ENCODE data around the gene PRSS27. TPM values are rescaled to one million over a fixed set of nuclear protein-coding genes. Genes with fewer than 3 reads are reported as not detected.
"Not testable (repeated sequence)": the region's sequence is repeated elsewhere in the genome, so short reads cannot be mapped to it uniquely, and the experiment has no call there.

PRSS27 gene
- total RNA-seq, 2 experiments from 2014 or later: 1.6 to 1.8 TPM

GRCh38 chr16:2700786-2701185, 19.2 kb downstream of the PRSS27 start:
- Mint-ChIP-seq H3K4me3 (no peak overlapping the region), H3K4me1 (no peaks in the 10 kb centered on the region), H3K36me3 (ENCODE audit: low read depth) (peaks cover 26% of the 10 kb centered on the region), H3K27ac (no peak overlapping the region), H3K27me3 (no peaks in the 10 kb centered on the region), H3K9me3 (no peaks in the 10 kb centered on the region)
- CTCF ChIA-PET: interaction anchor here (0.6 kb wide), 1 partner anchor 21 kb away, joined by 5 read pairs; no protein-coding TSS in a partner anchor
- DNase-seq: no peak
- POLR2A ChIA-PET: no interaction called here

- Mint-ChIP-seq H3K36me3 (ENCODE audit: low read depth) (peaks cover 26% of the 10 kb centered on the region), H3K27me3 (no peaks in the 10 kb centered on the region), H3K27ac (no peak overlapping the region), H3K4me1 (no peaks in the 10 kb centered on the region), H3K9me3 (no peaks in the 10 kb centered on the region), H3K4me3 (no peak overlapping the region)
- DNase-seq: no peak
- CTCF ChIA-PET: interaction anchor here (0.6 kb wide), 1 partner anchor 22 kb away, joined by 5 read pairs; no protein-coding TSS in a partner anchor
- POLR2A ChIA-PET: no interaction called here
These were observed 20.0 kb downstream of the PRSS27 start for GRCh38 chr16:2699791-2700600.

- no peak overlapping the region for H3K4me3 Mint-ChIP-seq
- H3K27ac Mint-ChIP-seq: no peak overlapping the region
- no peaks in the 10 kb centered on the region for H3K4me1 Mint-ChIP-seq
- ChIA-PET POLR2A (interaction anchor here (1.3 kb wide), 1 partner anchor 18 kb away, joined by 3 read pairs; no protein-coding TSS in a partner anchor), CTCF (no interaction called here)
- no peak for DNase-seq
- H3K36me3 Mint-ChIP-seq (ENCODE audit: low read depth): peaks cover 26% of the 10 kb centered on the region
- H3K9me3 Mint-ChIP-seq: no peaks in the 10 kb centered on the region
- no peaks in the 10 kb centered on the region for H3K27me3 Mint-ChIP-seq
These were observed 20.9 kb downstream of the PRSS27 start for GRCh38 chr16:2698965-2699750.

DNA sequence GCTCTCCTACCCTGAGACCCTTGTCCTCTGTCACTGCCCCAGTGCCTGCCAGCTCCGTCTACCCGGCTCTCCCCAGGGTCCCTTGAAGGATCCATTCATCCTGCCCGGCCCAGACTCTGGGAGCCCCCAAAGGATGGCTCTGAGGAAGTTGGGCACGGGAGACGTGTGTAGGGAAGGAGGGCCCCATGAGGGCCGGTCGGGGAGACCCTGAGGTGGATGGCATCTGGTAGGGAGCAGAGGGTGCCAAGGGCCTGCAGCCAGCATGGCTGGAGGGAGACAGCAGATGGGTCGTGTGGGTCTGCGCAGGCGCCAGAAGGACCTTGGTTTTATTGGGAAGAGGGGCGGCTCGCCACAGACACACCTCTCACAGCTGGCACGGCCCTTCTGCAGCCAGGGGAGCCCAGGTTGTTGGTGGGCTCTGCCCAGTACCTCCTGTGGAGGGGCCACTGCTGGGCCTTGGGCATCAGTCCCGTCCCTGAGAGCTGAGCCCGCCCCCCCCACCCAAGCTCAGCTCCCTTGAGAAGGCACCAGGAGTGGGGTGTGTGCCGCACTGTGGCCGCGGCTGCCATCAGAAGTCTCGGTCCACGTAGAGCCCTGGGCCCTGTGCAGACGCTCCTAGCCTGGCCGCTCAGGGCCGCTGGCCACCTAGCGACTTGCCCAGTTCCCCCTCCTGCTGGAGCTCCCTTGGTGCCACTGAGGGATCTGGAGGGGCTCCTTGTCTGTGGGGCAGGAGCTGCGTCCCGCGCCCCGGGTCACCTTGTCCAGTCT, 21.7 kb downstream of the PRSS27 start:
- no peak for DNase-seq
- H3K27ac Mint-ChIP-seq: no peak overlapping the region
- H3K9me3 Mint-ChIP-seq: no peaks in the 10 kb centered on the region
- no peak overlapping the region for H3K4me3 Mint-ChIP-seq
- no peaks in the 10 kb centered on the region for H3K27me3 Mint-ChIP-seq
- ChIA-PET CTCF (no interaction called here), POLR2A (interaction anchor here (1.3 kb wide), 1 partner anchor 17 kb away, joined by 3 read pairs; no protein-coding TSS in a partner anchor)
- H3K36me3 Mint-ChIP-seq (ENCODE audit: low read depth): peaks cover 29% of the 10 kb centered on the region
- no peaks in the 10 kb centered on the region for H3K4me1 Mint-ChIP-seq

GRCh38 chr16:2697401-2697948, 22.5 kb downstream of the PRSS27 start:
- Mint-ChIP-seq H3K27me3 (no peaks in the 10 kb centered on the region), H3K4me3 (no peak overlapping the region), H3K9me3 (no peaks in the 10 kb centered on the region), H3K4me1 (no peaks in the 10 kb centered on the region), H3K27ac (no peak overlapping the region), H3K36me3 (ENCODE audit: low read depth) (peaks cover 25% of the 10 kb centered on the region)
- POLR2A ChIA-PET: interaction anchor here (1.3 kb wide), 1 partner anchor 16 kb away, joined by 3 read pairs; no protein-coding TSS in a partner anchor
- DNase-seq: no peak
- CTCF ChIA-PET: no interaction called here

DNA sequence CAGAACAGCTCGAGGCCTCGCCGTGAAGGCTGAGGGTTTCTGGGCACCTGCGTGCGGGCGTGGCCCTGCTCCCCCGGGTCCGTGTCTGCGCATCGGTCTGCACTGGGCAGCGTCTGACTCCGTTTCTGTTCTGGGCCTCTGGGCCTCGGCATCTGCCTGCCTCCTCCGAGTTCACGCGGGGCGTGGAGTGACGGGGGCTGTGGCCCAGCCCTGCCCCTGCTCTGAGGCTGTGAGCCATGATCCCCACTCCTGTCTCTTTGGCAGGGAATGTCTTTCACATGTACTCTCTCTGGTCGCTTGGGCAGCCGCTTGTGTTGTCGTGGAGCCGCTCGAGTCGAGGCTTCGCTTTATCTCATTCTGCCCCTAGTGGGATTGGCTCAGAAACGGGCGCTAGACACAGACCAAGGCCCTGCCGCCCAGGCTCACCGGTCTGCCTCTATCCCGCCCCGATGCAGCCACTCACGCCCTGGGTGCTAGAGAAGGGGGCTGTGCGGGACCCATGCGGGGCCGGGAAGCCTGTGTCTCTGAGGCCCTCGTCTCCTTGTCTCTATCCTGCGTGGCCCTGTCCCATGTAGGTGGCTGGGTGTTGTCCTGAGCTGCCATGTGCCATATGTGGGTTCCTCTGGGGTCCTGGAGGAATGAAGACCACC, 23.3 kb downstream of the PRSS27 start:
- H3K4me1 Mint-ChIP-seq, H3K27ac Mint-ChIP-seq, H3K27me3 Mint-ChIP-seq, DNase-seq, H3K9me3 Mint-ChIP-seq, H3K4me3 Mint-ChIP-seq, CTCF ChIA-PET, POLR2A ChIA-PET: not testable (repeated sequence)
- H3K36me3 Mint-ChIP-seq (ENCODE audit: low read depth): peaks cover 21% of the 10 kb centered on the region

GRCh38 chr16:2692948-2693651, 26.9 kb downstream of the PRSS27 start:
- Mint-ChIP-seq H3K36me3 (ENCODE audit: low read depth) (peaks cover 23% of the 10 kb centered on the region), H3K9me3 (no peaks in the 10 kb centered on the region), H3K27ac (peak overlapping the region; percentile 56), H3K27me3 (no peaks in the 10 kb centered on the region), H3K4me3 (no peak overlapping the region), H3K4me1 (no peaks in the 10 kb centered on the region)
- ChIA-PET CTCF (no interaction called here), POLR2A (interaction anchor here (1.6 kb wide), 1 partner anchor 11 kb away, joined by 4 read pairs; the partner anchor contains the start of gene KCTD5)
- no peak for DNase-seq

GRCh38 chr16:2692251-2692947, 27.6 kb downstream of the PRSS27 start:
- Mint-ChIP-seq H3K4me3 (no peak overlapping the region), H3K36me3 (ENCODE audit: low read depth) (peaks cover 18% of the 10 kb centered on the region), H3K4me1 (peaks cover 6% of the 10 kb centered on the region), H3K27me3 (no peaks in the 10 kb centered on the region), H3K27ac (no peak overlapping the region), H3K9me3 (no peaks in the 10 kb centered on the region)
- CTCF ChIA-PET: no interaction called here
- DNase-seq: no peak
- POLR2A ChIA-PET: interaction anchor here (1.6 kb wide), 1 partner anchor 10 kb away, joined by 4 read pairs; the partner anchor contains the start of gene KCTD5

GRCh38 chr16:2691491-2692248, 28.4 kb downstream of the PRSS27 start:
- DNase-seq: no peak
- Mint-ChIP-seq H3K36me3 (ENCODE audit: low read depth) (peaks cover 11% of the 10 kb centered on the region), H3K9me3 (no peaks in the 10 kb centered on the region), H3K27ac (no peak overlapping the region), H3K27me3 (no peaks in the 10 kb centered on the region), H3K4me3 (no peak overlapping the region), H3K4me1 (peaks cover 13% of the 10 kb centered on the region)
- ChIA-PET CTCF (no interaction called here), POLR2A (interaction anchor here (1.6 kb wide), 1 partner anchor 9 kb away, joined by 4 read pairs; the partner anchor contains the start of gene KCTD5)

- ChIA-PET POLR2A (no interaction called here), CTCF (no interaction called here)
- Mint-ChIP-seq H3K9me3 (no peaks in the 10 kb centered on the region), H3K4me3 (no peak overlapping the region), H3K4me1 (peaks cover 14% of the 10 kb centered on the region), H3K36me3 (ENCODE audit: low read depth) (peaks cover 10% of the 10 kb centered on the region), H3K27me3 (no peaks in the 10 kb centered on the region), H3K27ac (no peak overlapping the region)
- no peak for DNase-seq
These were observed 29.2 kb downstream of the PRSS27 start for GRCh38 chr16:2690852-2691251.
